IPS DF 4.7 (cell line): ENCODE results near the gene PLXNA2.

ENCODE experiments used
- DNase-seq: peaks from one replicate; pipeline ENCODE4 v3.0.0-alpha.2; 2013; ENCODE audit warnings: low spot score; ENCODE audit errors: extremely low read depth

Gene PLXNA2

DNA sequence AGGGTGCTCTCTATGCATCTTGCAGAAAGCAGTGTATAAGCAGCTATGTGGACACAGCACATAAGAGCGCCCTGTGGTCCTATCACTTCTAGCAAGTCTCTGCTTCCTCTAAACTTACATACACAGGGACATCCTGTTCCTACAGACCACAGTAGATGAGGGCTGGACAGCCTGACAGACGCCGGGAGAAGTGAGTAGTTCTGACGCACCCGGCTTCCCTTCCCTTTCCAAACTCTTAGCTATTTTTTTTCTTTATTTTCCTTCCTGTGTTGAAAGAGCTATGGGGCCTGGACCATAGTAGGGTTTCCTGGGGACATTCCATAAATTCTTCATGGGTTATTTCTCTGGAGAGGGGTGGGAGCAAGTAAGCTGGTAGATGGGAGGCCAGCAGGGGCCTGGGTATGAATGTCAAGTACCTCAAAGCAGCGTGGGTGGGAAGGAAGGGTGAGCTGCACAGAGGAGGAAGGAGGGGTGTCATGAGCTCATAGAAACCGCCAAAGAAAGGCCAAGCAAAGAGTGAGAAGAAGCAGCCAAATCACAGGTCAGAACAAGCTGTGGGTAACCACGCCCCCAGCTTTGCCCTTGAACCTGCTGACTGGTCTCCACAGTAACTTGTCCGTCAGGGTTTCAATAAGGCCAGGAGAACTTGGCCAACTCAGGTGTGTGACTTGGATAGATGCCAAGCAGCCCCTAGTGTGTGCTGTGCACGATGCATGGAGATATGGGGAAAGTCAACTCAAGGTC is 36.6 kb downstream of the PLXNA2 start:
- DNase-seq: no peak

DNA sequence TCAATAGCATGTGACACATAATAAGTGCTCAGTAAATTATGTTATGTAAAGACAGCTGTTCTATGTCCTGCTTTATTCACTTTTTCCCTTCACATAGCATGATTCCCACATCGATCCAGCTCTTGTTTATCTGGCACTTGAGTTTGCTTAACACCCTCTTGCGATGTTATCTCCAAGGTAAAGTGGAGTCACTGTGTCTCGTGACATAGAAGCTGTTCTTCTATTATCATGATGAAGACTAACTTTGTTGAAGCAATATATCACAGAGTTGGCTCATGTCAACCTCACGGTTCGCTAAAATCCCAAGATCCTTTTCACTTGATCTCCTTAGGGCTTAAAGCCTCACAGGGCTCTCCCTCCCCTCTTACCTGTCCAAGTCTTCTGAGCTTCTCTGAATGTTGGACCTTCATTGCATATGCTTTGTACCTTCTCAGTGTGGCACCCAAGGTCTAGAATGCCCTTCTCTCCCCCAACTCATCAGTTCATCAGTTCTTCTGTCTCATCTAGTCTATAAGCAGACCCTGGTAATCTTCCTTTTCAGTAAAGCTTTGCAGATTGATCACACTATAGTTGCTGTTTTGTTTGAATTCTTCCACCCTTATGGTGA is 38.0 kb downstream of the PLXNA2 start:
- no peak for DNase-seq

DNA sequence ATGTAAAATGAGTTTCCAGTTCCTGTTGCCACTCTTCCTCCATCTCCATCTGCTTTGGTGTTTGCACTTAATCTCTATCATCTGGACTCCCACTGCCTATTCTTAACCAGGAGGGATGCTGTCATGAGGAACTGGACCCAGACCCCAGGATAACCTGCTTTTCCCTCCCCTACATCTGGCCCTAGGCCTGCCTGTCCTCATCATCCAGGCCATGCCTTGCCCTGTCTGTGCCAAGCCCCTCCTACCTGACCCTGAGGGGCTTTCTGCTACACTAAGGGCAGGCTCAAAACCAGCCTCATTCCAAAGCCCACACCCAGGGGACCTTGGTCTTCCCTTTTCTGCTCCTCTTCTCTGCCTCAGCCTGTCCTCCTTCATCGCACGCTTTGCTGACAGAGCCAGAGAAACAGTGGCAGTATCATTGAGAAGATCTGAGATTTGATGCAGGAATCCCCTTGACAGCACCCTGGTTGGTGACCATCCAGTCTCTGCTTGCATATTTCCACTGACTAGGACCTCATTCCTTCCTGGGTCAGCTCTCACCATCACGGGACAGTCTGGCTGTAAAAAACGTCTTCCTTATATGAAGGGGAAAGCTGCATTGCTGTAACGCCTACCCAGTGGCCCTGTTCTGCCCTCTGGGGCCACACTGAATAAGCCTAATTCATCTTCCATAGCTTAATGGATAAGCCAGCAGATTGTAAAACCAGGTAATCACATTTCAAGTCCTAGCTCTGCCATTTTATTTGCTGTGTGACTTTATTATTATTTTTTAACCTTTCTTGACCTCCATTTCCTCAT is 38.8 kb downstream of the PLXNA2 start:
- DNase-seq: no peak

DNA sequence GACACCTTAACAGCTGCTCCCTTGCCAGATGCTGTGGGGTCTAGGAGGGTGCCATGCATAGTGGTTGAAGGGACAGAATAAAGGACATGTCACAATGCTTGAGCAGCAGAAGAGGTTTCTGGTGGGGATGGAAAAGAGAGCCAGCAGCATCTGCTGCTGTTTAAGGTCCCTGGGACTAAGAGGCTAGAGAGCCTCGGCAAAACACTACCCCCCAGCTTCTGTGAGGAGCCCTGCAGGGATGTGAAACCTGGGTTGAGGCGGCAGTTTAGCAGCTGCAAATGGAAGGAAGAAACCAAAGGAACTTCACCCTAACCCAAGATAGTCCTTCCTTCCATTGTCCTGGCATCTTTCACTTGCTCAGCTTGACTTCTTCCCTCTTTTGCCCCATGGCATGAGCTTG is 39.4 kb downstream of the PLXNA2 start:
- no peak for DNase-seq

DNA sequence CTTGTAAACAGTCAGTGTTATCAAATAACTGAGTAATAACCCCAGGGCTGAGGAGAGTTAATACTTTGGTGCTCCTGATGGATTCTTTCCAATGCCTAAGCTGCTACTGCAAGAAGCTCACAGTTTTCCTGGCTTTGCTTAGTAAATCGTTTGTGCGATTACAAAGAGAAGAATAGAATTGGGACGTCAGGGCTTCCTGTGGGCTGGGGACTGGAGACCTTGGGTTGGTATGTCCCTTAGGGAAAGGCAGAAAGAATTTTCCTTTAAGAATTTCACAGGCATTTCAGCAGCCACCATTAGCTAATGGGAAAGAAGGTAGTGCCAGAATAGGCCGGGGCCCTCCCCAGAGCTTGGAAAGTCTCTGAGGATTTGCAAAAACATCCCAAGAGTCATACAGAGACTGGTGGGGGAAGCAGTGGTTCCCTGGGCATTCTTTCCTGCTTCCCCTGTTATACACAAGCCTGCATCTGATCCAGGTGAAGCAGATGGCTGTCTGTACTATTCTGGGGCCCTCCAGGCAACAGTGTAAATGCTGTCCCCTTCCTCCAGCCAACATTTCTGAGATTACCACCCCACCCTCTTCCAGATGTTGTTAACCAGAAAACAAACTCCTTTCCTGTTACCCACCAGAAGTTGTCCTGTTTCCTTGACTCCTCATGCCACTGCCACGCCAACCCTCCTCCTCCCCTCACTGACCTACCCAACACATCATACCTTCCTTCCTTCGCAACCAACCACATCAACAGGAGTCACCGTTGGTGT is 40.2 kb downstream of the PLXNA2 start:
- DNase-seq: no peak

DNA sequence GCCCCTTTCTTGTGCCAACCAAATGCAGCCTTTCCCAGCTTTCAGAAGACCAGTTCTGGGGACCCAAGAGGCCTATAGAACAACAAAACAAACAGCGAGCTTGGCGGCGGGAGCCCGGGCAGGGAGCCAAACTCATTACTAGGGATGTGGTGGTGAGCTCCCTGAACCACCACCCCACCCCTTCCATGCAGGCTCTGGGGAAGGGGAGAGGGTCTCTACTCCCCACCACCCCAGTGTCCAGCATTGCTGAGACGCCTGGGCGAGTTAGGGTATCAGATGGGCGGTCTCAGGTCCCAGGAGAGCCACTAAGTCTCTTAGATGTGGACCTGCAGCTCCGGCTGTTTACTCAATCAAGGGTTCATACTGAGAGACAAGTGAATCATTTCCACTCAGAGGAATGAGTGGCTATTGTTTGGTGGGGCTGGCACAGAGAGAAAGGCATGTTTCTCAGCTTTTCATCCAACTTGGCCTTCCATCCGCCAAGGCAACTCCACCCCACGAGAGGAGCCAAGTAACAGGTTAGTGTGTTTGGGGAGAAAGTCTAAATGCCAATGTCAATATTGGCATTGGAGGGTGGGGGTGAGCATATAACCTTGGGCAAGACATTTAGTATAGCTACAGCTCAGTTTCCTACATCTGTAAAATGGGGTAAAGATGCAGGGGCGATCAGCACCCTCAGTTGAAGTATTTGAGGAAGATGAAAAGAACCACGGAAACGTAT is 40.9 kb downstream of the PLXNA2 start:
- no peak for DNase-seq

DNA sequence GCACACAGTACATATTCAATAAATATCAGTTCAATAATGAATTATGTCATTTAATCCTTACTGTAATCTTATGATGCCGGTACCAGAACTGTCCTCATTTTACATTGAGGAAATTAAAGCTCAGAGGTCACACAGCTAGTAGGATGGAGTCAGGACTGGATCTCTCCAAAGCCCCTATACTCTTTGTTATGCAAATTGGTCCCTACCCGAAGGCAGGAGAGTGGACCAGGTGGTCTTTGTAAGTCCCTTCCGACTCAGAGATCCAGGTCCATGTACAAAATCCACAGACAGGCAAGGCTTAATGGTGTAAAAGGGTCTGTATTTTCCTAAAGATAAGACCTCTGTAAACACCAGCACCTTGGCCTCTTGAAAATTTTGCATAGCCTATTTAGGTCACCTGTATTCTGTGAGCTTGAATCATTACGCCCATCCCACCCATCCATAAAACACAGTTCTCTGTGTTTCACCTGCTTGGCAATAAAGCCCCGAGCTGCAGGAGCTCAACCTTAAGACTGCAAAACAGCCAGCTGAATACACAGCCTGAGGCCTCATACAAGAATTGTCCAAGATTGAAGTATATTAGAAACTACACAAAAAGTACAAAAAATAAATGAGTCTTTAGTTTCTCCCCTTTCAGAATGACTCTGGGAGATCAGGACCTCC is 41.7 kb downstream of the PLXNA2 start:
- DNase-seq: no peak

DNA sequence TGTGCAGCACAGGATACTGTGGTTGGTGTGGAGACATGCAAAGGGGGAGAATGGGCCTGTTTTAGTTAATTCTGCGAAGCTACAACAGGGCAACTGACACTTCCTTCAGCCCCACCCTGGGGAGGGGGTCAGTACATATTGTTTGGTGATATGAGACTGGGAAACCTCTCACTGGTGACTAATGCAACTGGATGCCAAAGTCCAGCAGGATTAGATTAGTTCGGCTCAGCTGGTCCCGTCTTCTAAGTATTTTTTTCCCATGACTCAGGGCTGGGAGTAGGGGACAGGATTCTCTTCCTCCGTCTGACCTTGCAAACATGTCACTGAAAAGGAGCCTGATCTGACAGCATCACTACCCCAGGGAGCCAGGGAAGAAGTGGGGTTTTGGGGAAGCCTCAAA is 43.0 kb downstream of the PLXNA2 start:
- no peak for DNase-seq

DNA sequence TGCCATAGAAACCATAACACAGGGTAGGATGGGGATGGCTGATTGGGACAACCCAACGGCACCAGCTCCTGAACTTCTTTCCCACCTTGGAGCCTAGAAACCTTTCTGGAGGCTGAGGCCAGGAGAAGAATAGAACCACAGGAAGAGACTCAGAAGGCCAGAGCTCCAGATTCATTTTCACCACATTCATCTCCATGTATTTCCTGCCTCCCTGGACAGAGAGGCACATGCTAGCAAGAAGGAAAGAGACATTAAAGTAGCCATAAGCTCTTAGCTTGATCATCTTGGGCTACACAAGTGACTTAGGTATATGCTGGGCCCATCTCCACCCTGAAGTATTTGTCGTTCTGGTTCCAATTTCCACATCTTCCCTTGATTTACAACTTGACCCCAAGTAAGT is 44.1 kb downstream of the PLXNA2 start:
- no peak for DNase-seq

DNA sequence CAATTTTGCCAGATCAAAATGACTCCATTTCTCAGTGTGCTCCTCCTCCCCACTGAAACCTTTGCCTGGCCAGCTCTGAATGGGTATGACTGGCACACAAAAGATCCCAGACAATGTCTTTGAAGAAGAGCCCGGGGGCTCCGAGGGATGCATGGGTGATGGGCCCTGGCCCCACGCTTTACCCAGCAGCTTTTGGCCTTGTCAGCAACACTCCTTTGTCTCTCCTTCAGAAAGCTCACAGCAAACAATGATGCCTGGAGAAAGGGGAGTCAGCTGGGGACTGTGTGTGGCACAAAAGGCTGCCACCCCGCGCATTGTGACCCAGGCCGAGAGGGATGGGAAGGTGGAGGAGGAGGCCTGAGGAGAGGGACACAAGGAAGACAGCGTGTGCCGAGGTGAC is 45.9 kb downstream of the PLXNA2 start:
- no peak for DNase-seq

DNA sequence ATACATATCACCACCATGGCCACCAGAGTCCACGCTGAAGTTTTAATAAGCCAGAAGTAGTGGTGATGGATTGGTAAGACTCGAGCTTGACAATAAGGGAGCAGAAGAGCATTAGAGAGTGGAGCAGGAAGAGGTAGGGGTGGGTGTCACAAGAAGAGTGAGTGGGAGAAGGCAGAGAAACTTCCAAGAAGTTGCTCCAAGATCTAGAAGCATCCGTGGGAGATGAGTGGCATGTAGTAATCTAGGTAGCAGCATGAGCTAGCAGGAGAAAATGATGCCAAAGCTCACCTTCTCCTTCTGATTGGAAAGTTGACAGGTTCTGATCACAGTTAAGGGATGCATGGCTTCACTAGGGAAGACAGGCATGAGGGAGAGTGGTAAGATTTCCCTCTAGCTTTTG is 49.2 kb downstream of the PLXNA2 start:
- DNase-seq: no peak

DNA sequence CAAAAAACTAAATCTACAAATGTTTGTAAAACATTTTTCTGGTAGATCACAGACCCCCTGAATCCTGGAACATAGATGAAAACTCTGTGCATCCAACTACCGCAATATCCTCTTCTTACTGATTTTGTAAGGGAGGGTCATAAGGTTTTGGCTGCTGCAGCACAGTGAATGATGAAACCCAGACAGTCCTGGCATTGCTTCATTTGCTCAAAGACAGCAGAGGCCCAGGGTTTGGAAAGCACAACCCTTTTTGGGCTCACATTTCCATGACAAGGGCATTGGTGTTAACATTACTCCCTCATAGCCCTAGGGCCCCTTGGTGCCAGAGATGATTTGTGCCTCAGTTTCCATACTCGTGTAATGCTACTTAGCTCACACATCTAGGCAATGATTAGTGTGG is 51.2 kb downstream of the PLXNA2 start:
- no peak for DNase-seq

DNA sequence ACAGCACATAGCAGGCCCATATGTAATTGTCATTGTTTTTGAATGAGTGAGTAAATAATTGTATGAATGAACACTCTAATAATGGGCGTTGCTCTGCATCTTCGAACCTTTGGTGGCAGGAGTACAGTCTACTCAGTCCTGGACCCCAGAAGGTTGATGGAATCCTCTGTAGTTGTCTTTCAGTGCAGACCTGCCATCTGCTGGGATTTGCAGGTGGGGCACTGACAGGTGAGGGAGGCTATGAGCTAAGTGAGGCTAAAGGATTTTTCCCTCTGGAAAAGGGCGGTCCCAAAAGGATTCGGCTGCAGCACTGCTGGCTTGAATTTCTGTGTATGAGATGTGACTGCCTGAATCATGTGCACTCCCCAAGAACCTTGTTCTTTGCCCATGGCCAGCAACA is 53.4 kb downstream of the PLXNA2 start:
- no peak for DNase-seq

DNA sequence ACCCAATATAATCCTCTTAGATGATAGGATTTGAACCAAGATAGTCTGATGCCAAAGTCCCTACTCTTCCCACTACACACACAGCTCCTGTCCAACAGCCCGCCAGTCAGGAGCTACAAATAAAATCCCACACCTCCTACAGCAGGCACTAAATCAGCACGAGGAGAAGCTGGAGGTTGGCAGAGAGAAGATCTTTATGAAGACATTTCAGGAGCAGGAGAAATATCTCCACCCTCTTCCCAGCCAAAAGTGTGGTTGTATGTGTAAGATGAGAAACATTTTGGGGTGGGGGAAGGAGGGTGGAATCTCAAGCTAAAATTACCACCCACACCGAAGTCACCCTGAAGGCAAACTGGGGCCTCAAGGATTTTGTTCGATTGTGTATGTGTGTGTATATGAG is 54.5 kb downstream of the PLXNA2 start:
- no peak for DNase-seq

DNA sequence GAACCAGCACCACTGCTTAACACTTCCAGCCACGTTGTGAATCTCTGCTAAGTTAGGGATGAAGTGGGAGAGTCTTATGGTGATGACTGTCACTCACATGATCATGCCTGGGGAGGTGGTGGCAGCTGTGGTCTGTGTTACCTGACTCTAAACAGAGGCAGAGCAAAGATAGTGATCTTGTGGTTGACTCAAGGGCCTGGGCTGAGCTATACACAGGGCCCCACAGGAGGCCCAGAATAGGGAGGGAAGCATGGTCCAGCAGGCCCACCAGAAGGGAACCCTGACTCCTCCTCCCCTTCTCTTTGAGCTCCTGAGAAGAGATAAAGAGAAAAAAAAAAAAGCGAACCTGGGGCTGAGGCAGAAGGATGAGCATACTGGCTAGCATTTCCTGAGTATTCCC is 55.0 kb downstream of the PLXNA2 start:
- DNase-seq: no peak

DNA sequence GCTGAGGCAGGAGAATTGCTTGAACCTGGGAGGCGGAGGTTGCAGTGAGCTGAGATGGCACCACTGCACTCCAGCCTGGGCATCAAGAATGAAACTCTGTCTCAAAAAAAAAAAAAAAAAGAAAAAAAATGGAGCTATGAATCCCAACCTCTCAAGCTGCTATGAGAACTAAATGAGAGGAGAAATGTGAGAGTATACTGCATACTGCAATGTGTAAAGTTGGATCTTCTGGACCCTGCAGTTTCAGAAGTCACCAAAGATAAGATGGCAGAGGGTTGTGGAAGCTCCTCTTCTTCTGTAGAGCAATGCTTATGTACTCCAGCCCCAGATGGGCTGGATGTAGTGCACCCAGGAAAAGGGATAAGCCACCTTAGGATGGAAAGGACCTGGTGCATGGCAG is 55.6 kb downstream of the PLXNA2 start:
- DNase-seq: no peak

DNA sequence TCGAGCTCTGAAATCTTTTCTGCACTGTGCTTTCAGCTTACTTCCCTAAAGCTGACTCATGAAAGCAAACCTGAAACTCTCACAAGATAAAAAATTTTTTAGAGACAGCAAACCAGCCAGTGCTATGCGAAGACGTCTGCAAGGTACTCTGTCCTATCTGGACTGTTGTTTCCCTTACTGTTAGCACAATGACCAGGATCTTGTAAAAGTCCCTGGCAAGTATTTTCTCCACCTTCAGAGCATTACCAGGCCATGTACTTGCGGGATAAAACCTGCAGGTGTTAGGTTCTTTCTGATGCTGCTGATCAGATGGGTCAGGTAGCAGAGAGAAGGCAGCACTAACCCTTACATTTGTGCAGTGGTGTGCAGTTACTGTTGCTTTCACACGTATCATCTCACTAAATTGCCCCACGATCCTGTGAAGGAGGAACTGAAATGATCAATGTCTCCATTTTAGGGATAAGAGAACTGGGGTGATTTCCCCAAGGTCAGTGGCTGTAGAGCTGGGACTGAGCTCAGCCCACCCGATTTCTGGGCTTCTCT is 56.6 kb downstream of the PLXNA2 start:
- DNase-seq: no peak

DNA sequence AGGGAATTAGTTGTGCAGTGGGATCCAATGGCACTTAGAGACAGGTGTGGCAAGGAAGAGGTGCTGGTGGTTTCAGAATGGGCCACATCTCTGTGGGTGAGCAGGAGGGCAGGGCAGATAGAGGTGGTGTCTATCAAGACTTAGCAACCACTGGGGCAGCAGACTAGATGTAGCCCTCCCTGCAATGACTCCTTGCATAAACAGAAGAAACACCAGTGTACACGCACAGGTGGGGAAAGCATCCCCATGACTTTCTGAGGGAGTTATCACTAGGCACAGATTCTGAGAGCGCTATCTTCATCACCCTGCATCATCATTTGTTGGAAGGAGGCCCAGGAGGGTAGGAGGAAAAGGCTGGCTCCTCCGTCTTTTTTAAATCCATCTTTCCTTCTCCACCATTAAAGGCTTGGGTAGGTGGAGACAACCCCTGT is 58.4 kb downstream of the PLXNA2 start:
- DNase-seq: no peak

DNA sequence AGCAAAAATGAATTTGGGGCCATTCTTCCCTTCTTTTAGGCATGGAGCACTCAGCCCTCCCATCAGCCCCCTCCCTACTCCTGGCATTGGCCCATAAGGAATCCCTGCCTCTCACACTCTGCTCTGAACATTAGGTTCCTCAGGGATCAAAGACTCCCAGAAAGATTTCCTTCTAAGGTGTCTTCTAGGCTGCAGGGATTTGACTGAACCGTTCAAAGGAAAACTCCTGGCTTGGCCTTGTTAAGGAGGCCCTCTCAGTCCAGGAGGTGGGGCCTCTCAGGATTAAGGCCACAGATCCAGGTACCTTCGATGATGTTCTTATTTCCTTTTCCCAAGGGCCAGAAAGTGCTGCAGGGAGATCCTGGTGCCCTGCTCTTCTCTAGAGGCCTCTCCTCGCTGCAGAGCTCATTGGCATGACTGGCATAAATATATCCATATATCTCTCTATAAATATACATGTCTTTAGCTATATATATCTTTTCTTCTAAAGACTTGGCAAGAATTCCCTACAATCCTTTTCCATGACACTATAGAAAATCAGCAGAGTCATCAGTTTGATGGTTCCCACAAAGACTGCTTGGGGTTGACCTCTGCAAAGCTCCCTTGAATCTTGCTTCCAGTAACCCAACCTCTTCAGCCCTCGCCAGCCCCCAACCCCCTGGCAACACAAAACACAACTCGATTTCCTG is 59.1 kb downstream of the PLXNA2 start:
- no peak for DNase-seq
